ENCODE measurements around the gene WWOX. TPM values are rescaled to one million over a fixed set of nuclear protein-coding genes. Genes with fewer than 3 reads are reported as not detected.

WWOX gene
- total and polyA plus RNA-seq, 2 donors (not counting 1 experiment from before 2014, with no cell fraction given): 10.5 to 42.3 TPM

DNA sequence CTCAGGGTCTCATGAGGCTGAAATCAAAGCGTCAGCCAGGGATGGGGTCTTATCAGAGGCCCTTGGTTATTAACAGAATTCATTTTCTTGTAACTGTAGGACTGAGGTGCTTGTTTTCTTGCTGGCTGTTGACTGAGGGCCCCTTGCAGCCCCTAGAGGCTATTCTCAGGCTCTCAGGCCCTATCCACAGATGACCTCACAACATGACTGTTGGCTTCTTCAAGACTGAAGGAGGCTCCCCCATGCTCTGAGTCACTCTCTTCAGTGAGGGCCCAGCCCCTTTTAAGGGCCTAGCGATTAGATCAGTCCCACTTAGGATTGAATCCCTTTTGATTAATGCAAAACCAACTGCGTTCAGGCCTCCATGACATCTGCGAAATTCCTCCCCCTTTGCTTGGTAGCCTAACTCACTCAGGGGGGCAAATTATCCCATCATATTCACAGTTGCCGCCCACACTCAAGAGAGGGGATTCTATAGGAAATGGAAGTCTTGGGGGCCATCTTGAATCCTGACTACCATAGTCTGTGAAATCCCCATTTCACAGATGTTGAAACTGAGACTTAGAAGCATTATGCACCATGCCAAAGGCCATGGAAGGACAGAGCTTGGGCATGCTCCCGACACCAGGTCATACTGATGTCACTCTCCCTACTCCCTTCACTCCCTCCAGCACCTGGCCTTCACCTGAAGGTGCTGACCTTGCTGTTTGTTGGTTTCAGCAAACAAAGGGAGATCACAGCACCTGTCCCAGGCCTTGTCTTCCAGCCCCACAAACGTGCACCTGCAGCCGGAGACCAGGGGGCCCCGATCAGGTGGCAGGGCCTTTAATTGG, 908.8 kb downstream of the WWOX start:
- Histone ChIP-seq H3K4me3 (ENCODE audit: control extremely low read depth in 1 of 5, extremely low read depth in 1 of 5, insufficient read depth in 1 of 5, low read depth in 2 of 5, low read length in 4 of 5) (no peak overlapping the region), H3K36me3 (replicated peaks in 1 of 2; ENCODE audit: control extremely low read depth in 1 of 2, control insufficient read depth in 1 of 2, extremely low read depth in 1 of 2, insufficient read depth in 2 of 2, low read length in 1 of 2) (no peaks in the 10 kb centered on the region), H3K9ac (ENCODE audit: low read length) (no peak overlapping the region), H3K27ac (ENCODE audit: low read length in 2 of 2) (no peak overlapping the region), H3K4me2 (replicated peaks; ENCODE audit: low read depth, low read length, poor library complexity, severe bottlenecking) (no peak overlapping the region), H4K20me1 (ENCODE audit: control insufficient read depth, insufficient read depth, low read length, poor library complexity, severe bottlenecking) (no peaks in the 10 kb centered on the region), H2AFZ (ENCODE audit: insufficient read depth, low read depth, low read length, poor library complexity, severe bottlenecking) (no peak overlapping the region), H3K79me2 (ENCODE audit: control insufficient read depth, insufficient read depth, low read length) (no peaks in the 10 kb centered on the region), H3K9me3 (ENCODE audit: control extremely low read depth in 1 of 3, control insufficient read depth in 2 of 3, insufficient read depth in 1 of 3, low read length in 2 of 3) (peaks cover 0 to 10% (median 0%) of the 10 kb centered on the region in 3 donors), H3K27me3 (replicated peaks in 1 of 4; ENCODE audit: control extremely low read depth in 1 of 4, control insufficient read depth in 3 of 4, insufficient read depth in 4 of 4, low read length in 3 of 4) (no peaks in the 10 kb centered on the region), H3K4me1 (ENCODE audit: control insufficient read depth in 2 of 2, insufficient read depth in 2 of 2, low read length in 2 of 2) (peaks cover 12 to 16% of the 10 kb centered on the region in 2 donors)
- no peaks in the 10 kb centered on the region for H3K27me3 Mint-ChIP-seq
- ChIA-PET CTCF (no interaction called here), POLR2A (no interaction called here)
- no peaks in the 10 kb centered on the region for H3K9me3 Mint-ChIP-seq (ENCODE audit: insufficient read depth)
- peaks cover 15% of the 10 kb centered on the region for H3K4me1 Mint-ChIP-seq
- H3K27ac Mint-ChIP-seq: no peak overlapping the region
- DNase-seq (no peak), ATAC-seq (ENCODE audit: low read depth) (no peak)
- 96% methylated on average over 7 of the region's 9 CpGs for WGBS (ENCODE audit: insufficient coverage)
- no peak for TF ChIP-seq CTCF (IDR thresholded peaks at IDR 0.05)
- TF ChIP-seq EZH2 (IDR thresholded peaks at IDR 0.05; ENCODE audit: borderline replicate concordance, insufficient read depth, low read depth, low read length, poor library complexity, severe bottlenecking): no peak
- intact Hi-C loops (cut with micrococcal nuclease): no loop called here
- no peak overlapping the region for H3K4me3 Mint-ChIP-seq

DNA sequence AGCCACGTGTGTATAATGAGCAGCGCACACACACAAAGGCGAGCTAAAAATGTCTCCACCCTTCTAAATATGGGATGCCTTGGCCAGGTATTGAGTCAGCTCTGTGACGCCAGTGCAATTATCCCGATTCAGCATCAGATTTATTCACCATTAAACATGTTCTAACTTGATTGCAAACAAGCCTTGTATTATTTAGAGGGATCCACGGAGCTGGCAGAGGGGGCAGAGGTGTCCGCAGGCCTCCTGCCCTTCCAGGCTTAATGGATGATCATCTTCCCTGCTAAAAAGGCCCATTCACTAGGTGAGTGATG, 909.4 kb downstream of the WWOX start:
- no peaks in the 10 kb centered on the region for H3K79me2 ChIP-seq (ENCODE audit: control insufficient read depth, insufficient read depth, low read length)
- TF ChIP-seq EZH2 (IDR thresholded peaks at IDR 0.05; ENCODE audit: borderline replicate concordance, insufficient read depth, low read depth, low read length, poor library complexity, severe bottlenecking): no peak
- TF ChIP-seq CTCF (IDR thresholded peaks at IDR 0.05): no peak
- DNase-seq: no peak
- peaks cover 0 to 1% (median 0%) of the 10 kb centered on the region in 4 experiments for H3K27me3 ChIP-seq (replicated peaks in 1 of 4; ENCODE audit: control extremely low read depth in 1 of 4, control insufficient read depth in 3 of 4, insufficient read depth in 4 of 4, low read length in 3 of 4)
- peaks cover 17 to 22% of the 10 kb centered on the region in 2 donors for H3K4me1 ChIP-seq (ENCODE audit: control insufficient read depth in 2 of 2, insufficient read depth in 2 of 2, low read length in 2 of 2)
- no peak overlapping the region for H3K9ac ChIP-seq (ENCODE audit: low read length)
- no peak overlapping the region for H3K4me2 ChIP-seq (replicated peaks; ENCODE audit: low read depth, low read length, poor library complexity, severe bottlenecking)
- H3K27ac ChIP-seq (ENCODE audit: low read length in 2 of 2): no peak overlapping the region
- peaks cover 0 to 10% (median 0%) of the 10 kb centered on the region in 3 donors for H3K9me3 ChIP-seq (ENCODE audit: control extremely low read depth in 1 of 3, control insufficient read depth in 2 of 3, insufficient read depth in 1 of 3, low read length in 2 of 3)
- H3K9me3 Mint-ChIP-seq (ENCODE audit: insufficient read depth): no peaks in the 10 kb centered on the region
- H3K4me3 ChIP-seq (ENCODE audit: control extremely low read depth in 1 of 5, extremely low read depth in 1 of 5, insufficient read depth in 1 of 5, low read depth in 2 of 5, low read length in 4 of 5): no peak overlapping the region
- intact Hi-C loops (cut with micrococcal nuclease): no loop called here
- no peak overlapping the region for H3K27ac Mint-ChIP-seq
- H3K27me3 Mint-ChIP-seq: no peaks in the 10 kb centered on the region
- H3K4me1 Mint-ChIP-seq: peaks cover 21% of the 10 kb centered on the region
- H4K20me1 ChIP-seq (ENCODE audit: control insufficient read depth, insufficient read depth, low read length, poor library complexity, severe bottlenecking): no peaks in the 10 kb centered on the region
- H2AFZ ChIP-seq (ENCODE audit: insufficient read depth, low read depth, low read length, poor library complexity, severe bottlenecking): no peak overlapping the region
- H3K4me3 Mint-ChIP-seq: no peak overlapping the region
- POLR2A ChIA-PET: no interaction called here
- no peaks in the 10 kb centered on the region for H3K36me3 ChIP-seq (replicated peaks in 1 of 2; ENCODE audit: control extremely low read depth in 1 of 2, control insufficient read depth in 1 of 2, extremely low read depth in 1 of 2, insufficient read depth in 2 of 2, low read length in 1 of 2)
- WGBS (ENCODE audit: insufficient coverage): 84% methylated on average over 4 of the region's 7 CpGs
- CTCF ChIA-PET: no interaction called here
- ATAC-seq (ENCODE audit: low read depth): no peak
